Measurements from ENCODE around the gene ATP13A3.

Gene ATP13A3

DNA sequence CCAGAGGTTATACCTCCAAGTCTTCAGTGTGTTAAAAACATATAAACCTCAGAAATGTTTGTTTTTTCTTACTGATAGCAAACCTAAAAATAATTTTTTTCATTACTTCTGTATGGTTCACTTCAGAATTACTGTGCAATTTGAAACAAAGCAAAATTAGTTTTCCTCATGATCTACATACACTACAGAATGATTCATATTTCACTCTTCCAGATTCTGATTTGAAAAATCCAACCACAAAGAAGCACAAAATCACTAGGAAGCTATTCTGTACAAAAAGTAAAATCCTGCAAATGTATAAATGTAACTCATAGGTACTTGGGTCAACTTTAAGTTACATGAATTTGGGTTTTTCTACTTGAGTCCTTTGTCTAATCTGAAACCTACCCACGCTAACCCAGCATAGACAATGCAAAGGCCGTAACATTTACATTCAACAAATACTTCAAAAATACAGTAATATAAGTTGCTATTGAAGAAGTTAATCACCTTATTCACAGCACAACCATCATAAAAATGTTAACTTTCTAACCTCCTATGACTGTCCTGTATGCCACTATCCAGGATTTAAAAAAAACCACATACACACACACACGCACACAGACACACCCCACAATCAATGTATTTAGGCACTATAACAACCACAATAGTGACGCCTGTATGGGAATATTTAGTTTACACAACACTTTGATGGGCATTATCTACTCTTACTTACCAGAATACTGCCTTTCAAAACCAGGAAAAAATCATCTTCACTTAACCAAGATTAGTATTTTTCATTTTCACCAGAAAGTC, 11.5 kb downstream of the ATP13A3 start:
- no peak for DNase-seq
- TF ChIP-seq POLR2A (IDR thresholded peaks at IDR 0.05; ENCODE audit: low read length) (no peak), GATA1 (IDR thresholded peaks at IDR 0.05; ENCODE audit: low read depth, low read length) (no peak)

- no peak for DNase-seq
- TF ChIP-seq GATA1 (IDR thresholded peaks at IDR 0.05; ENCODE audit: low read depth, low read length), result no peak
Observed at GRCh38 chr3:194474675-194475074, 12.1 kb downstream of the ATP13A3 start.

- TF ChIP-seq POLR2A (IDR thresholded peaks at IDR 0.05; ENCODE audit: low read length) (no peak), GATA1 (IDR thresholded peaks at IDR 0.05; ENCODE audit: low read depth, low read length) (no peak)
- DNase-seq, result peak; percentile 73 to 76
Observed at GRCh38 chr3:194472290-194472920, 14.4 kb downstream of the ATP13A3 start.

- DNase-seq, result no peak
Observed at GRCh38 chr3:194471863-194472262, 14.9 kb downstream of the ATP13A3 start.

GRCh38 chr3:194470615-194471014, 16.2 kb downstream of the ATP13A3 start:
- TF ChIP-seq POLR2A (IDR thresholded peaks at IDR 0.05; ENCODE audit: low read length) (no peak), GATA1 (IDR thresholded peaks at IDR 0.05; ENCODE audit: low read depth, low read length) (no peak)
- DNase-seq, result peak in 1 of 2 experiments; percentile 14

More at GRCh38 chr3:194471863-194472262, 14.9 kb downstream of the ATP13A3 start:
- no peak for TF ChIP-seq GATA1 (IDR thresholded peaks at IDR 0.05; ENCODE audit: low read depth, low read length)
- no peak for TF ChIP-seq POLR2A (IDR thresholded peaks at IDR 0.05; ENCODE audit: low read length)

DNA sequence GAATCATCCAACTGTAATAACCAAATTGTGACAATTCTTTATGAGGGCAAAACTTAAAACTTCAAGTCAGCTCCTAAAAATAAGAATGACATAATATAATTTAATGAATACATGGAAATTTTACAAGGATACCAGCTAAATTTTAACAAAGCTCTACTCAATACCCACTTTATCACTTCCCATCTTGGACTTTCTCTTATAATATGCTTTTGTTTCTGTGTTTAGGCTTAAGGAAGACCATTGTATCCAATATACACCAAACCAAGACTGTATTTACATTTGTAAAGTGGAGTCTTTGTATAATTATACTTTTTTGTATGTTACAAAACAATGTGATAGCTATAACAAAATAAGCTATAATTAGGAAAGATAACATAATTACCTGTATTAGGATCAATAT, 16.8 kb downstream of the ATP13A3 start:
- TF ChIP-seq GATA1 (IDR thresholded peaks at IDR 0.05; ENCODE audit: low read depth, low read length), result no peak
- no peak for TF ChIP-seq POLR2A (IDR thresholded peaks at IDR 0.05; ENCODE audit: low read length)
- no peak for DNase-seq

DNA sequence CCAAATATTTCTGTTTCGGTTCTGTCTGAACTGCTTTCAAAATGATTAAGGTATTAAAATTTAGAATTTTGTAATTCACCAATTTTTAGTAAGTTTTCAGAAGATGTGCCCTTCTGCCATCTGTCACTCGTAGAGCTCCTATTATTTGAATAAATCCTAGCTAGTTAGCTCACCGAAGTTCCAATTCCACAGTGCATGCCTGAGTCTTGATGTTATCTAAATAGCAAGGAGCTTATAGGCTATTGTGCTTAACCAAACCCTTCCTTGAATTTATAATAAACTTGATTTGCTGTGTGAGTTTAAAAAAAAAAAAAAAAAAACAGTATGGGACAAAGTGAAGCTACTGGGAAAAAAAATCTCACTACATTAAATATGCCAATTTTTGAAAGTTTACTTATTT, 18.7 kb downstream of the ATP13A3 start:
- TF ChIP-seq GATA1 (IDR thresholded peaks at IDR 0.05; ENCODE audit: low read depth, low read length) (no peak), POLR2A (IDR thresholded peaks at IDR 0.05; ENCODE audit: low read length) (no peak)
- DNase-seq, result no peak

- no peak for DNase-seq
- no peak for TF ChIP-seq GATA1 (IDR thresholded peaks at IDR 0.05; ENCODE audit: low read depth, low read length)
Observed at GRCh38 chr3:194466761-194467356, 19.9 kb downstream of the ATP13A3 start.

DNA sequence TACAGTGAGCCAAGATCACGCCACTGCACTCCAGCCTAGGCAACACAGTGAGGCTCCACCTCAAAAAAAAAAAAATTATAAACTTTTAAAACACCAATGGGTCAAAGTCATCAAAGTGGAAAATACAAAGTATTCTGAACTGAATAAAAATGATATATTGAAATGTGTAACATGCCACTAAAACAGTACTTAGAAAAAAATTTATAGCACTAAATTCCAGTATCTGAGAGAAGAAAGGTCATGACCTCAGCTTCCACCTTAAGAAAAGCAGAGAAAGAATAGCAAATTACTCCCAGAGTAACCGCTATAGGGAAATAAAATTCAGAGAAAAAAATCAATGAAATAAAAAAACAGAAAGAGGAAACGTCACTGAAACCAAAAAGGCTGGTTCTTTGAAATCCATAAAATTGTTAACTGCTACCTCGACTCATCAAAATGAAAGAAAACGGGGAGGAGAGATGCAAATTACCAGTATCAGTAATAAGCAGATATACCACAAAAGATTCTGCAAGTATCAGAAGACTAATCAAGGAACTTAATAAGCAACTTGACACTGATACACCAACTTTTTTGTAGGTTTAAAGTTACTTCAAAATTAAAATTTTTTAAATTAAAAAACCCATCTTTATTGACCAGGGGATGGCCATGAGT, 20.8 kb downstream of the ATP13A3 start:
- DNase-seq, result peak; percentile 18 to 36
- TF ChIP-seq POLR2A (IDR thresholded peaks at IDR 0.05; ENCODE audit: low read length), result no peak

- TF ChIP-seq GATA1 (IDR thresholded peaks at IDR 0.05; ENCODE audit: low read depth, low read length) (no peak), POLR2A (IDR thresholded peaks at IDR 0.05; ENCODE audit: low read length) (no peak)
- no peak for DNase-seq
Observed at GRCh38 chr3:194465246-194465645, 21.6 kb downstream of the ATP13A3 start.

DNA sequence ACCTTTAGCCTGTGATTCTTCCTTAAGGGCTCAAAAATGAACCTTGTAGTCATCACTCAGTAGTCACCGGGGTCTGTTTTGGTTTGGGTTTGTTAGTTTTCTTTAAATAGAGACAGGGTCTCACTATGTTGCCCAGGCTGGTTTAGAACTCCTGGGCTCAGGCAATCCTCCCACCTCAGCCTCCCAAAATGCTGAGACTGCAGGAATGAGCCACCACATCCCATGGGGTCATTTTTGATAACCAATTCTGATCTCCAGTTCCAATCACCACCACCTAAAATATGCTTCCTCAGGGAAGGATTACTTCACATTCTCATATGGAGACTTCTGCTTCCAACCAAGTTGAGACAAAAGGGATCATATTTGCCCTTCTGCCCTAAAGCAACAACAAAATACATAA, 22.1 kb downstream of the ATP13A3 start:
- DNase-seq, result no peak
- TF ChIP-seq GATA1 (IDR thresholded peaks at IDR 0.05; ENCODE audit: low read depth, low read length) (no peak), POLR2A (IDR thresholded peaks at IDR 0.05; ENCODE audit: low read length) (no peak)

DNA sequence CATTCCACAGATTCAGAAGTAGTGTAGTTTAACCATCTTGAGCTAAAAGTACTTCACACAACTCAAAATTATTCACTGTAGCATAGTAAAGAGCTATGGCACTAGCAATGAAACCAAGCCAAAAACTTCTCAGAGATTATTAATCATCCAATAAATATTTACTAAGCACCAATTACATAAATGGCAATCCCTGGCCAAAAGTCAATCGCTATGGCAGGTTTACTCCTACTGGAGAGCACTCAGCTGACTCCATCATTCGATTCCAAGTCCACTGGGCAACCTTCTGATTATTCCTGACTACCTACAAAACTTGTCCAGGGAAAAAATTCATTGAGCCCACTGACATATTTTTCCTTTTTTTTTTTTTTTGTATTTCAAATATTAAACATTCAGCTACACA, 23.9 kb downstream of the ATP13A3 start:
- no peak for TF ChIP-seq POLR2A (IDR thresholded peaks at IDR 0.05; ENCODE audit: low read length)
- no peak for TF ChIP-seq GATA1 (IDR thresholded peaks at IDR 0.05; ENCODE audit: low read depth, low read length)
- no peak for DNase-seq

GRCh38 chr3:194460566-194460965, 26.2 kb downstream of the ATP13A3 start:
- TF ChIP-seq GATA1 (IDR thresholded peaks at IDR 0.05; ENCODE audit: low read depth, low read length) (no peak), POLR2A (IDR thresholded peaks at IDR 0.05; ENCODE audit: low read length) (no peak)
- DNase-seq, result no peak

DNA sequence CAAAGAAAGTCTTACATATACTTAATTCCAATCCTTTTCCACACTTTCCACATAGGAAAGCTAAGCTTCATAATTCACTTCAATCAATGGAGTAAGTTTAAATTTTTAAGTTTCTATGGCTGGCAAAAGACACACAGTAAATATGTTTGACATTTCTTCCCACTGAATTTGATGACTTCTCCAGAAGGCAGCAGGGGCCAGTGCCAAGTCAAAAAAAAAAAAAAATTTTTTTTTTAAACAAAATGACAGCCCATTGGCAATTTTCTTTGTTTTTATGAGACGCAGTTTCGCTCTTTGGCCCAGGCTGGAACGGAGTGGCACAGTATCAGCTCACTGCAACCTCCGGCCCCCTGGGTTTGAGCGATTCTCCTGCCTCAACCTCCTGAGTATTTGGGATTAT, 28.7 kb downstream of the ATP13A3 start:
- no peak for DNase-seq
- TF ChIP-seq GATA1 (IDR thresholded peaks at IDR 0.05; ENCODE audit: low read depth, low read length), result no peak
- TF ChIP-seq POLR2A (IDR thresholded peaks at IDR 0.05; ENCODE audit: low read length), result no peak
